IPS-NIHi7 (cell line): ENCODE data around the gene SMPD1.

ENCODE experiments used
- DNase-seq: peaks from one replicate; pipeline ENCODE4 v3.0.0; 2012; ENCODE audit warnings: mixed read lengths; ENCODE audit errors: extremely low spot score

The SMPD1 gene

DNA sequence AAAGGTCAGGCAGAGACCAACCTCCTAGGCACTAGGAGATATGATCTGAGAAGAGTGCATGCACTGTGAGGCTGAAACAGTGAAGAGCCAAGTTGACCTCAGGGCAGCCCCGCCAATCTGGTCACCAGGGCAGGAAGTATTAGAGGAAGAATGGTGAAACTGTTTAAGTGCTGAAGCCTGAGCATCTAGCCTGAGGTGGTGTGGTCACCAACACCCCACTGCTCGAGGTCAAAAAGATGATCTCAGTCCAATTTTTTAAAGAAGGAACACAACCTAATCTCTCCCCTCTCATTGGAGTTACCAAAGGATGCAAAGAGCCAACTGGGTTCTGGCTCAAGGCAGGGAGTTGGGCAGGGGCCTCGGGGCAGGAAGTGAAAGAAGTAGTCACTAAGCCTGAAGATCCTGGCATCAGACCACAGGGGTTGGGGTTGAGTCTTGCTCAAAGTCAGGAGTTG is 24.6 kb downstream of the SMPD1 start:
- no peak for DNase-seq

DNA sequence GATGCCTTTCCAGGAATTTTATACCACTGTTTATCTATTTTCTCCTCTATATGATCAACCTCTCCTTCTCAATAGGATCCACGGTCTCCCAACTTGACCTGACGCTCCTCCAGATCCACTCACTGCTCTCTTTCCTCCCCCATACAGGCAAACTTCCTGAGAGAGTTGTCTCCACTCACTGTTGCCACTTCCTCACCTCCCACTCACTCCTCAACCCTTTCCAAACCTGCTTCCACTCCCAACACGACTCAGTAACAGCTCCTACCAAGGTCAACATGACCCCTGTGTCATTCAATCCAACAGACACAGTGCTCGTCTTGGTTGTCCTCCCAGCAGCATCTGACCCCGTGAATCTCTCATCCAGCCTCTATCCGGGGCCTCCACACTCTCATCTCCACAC is 25.5 kb downstream of the SMPD1 start:
- DNase-seq, result no peak

DNA sequence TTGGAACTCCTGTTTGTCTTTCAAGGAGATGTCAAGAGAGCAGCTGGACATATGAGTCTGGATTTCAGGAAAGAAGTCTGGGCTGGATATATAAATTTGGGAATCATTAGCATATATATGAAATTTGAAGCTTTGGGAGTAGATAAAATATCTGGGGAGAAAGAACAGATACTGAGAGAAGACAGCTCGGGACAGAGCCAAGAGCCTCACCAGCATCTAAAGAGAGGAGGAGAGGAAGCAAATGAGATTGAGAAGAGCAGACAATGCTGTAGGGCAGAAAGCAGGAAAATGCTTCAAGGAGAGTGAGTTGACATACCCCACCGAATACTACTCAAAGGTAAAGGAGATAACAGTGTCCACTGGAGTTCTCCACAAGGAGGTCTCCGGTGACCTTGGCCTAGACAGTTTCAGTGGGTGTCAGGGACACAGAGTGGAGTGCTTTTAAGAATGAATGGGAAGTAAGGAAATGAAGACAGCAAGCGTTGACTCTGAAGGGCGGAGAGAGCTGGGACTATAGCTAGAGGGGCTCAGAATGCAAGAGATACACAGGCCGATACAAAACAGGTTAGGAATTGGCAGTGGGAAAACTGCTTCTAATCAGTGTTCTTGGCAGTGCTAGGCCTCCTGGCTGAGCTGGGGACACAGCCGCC is 27.8 kb downstream of the SMPD1 start:
- DNase-seq, result no peak

DNA sequence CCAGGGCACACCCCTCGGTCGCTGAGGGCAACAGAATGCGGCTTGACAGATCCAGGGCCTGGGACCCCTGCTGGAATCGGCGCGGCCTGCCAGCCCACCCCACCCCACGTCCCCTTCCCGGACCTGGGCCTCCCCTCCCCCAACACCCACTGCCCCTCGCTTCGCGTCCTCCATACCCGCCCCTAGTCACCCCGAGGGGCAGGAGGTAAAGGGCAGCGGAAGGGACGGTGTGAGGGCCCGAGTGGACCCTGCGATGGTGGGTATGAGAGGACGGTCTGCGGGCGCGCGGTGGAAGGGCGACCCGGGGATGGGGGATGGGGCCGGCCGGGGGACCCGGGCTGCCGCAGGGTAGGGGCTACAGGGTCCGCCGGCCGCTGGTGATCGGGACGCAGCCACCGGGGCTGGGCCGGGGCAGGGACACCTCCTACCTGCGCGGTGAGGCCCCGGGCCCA is 28.3 kb downstream of the SMPD1 start:
- peak; percentile 60 for DNase-seq

DNA sequence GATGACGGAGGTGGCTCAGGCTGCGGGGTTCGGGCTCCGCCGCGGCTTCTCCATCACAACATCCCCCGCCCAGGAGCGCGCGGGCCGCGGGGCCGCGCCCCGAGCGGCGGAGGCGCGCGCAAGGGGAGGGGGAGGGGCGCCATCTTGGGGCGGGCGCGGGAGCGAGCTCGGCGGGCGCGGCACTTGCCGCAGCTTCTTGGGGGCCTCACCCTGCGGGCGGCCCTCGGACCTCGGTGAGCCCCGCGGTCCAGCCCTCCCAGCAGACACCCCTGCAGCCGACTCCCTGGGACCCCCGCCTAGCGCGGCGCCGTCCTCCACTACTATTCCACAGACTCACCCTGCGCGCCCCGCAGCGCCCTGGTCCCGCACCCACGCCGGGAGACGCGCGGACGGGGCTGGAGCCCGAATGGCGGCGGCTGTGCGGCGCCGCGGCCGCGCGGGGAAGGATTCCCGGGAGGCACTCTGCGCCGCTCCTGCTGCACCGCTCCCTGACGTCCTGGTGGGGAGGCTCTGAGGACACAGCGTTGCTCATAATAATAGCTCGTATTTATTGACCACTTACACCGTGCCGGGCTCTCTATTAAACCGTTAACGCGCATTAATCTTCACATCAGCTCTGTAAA is 28.8 kb downstream of the SMPD1 start, which contains the start of gene APBB1:
APBB1 (minus strand) TSS at position 86 of the 623 bp plus-strand sequence. CDS start 7,747 bp downstream, outside the sequence.
- peak; percentile 91 for DNase-seq

DNA sequence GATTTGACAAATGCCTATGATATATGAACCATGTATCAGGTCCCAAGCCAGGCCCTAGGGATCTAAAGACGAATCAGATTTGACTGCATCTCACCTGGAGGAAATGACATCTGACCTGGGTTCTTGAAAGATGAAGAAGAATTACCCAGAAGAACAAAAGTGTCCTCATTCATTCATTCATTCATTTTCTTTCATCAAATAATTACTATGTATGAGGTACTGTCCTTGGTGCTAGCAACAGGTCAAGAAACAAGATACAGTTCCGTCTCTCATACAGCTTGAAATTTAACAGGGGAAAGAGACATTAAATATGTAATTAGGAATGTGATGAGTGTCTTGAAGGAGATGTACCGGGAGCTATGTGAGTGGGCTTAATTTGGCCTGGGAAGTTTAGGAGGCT is 30.4 kb downstream of the SMPD1 start:
- no peak for DNase-seq

DNA sequence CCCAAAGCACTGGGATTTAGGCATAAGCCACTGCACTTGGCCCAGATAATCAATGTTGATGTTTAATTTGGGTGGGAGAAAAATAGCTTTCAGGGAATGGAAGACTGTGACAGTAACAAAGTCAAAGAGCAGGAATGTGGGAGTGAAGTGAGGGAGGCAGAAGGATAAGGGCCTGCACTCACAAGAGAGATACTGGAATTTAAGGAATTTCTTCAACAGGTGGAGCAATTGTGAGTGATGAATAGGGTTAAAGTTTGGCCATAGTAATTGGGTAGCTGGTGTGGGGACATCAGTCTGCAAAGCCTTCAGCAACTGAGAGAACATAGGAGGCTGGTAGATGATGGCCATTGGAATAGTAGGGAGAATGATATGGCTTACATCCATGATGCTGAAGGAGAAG is 37.2 kb downstream of the SMPD1 start:
- peak; percentile 57 for DNase-seq

DNA sequence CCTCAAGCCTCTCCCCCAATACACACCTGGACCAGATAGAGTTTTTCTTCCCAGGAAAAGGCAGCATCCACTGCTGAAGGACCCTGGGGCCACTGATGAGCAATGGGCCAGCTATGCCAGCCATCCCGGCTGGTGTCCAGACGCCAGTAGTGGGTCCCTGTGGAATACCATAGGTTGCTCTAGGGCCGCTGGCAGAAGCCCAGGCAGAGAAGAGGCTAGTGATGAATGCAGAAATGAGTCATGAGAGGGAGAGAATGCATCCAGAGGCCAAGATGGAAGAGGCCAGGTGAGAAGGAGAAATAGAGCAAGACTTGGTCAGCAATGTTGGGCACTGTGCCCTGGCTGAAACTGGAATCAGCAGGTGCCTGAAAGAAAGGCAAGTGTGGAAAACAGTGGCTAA is 41.6 kb downstream of the SMPD1 start:
- no peak for DNase-seq

DNA sequence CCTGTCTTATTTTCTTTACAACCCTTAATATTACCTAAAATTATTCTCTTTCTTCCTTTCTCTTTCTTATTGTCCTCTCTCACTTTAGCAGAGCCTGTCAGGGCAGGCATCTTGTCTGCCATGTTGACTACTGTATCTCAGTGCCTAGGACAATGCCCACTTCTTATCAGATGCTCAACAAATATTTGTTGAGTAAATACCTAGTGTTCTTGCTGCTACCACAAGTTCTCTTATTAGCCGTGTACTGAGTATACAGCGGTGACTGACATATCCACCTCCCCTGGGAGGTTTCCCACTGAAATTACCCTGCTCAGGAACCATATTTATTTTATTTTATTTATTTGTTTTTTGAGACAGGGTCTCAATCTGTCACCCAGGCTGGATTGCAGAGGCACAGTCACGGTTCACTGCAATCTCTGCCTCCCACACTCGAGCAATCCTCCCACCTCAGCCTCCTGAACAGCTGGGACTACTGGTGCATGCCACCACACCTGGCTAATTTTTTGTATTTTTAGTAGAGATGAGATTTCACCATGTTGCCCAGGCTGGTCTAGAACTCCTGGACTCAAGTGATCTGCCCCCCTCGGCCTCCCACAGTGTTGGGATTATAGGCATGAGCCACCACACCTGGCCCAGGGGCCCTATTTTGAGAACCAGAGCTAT is 43.9 kb downstream of the SMPD1 start:
- DNase-seq, result no peak

DNA sequence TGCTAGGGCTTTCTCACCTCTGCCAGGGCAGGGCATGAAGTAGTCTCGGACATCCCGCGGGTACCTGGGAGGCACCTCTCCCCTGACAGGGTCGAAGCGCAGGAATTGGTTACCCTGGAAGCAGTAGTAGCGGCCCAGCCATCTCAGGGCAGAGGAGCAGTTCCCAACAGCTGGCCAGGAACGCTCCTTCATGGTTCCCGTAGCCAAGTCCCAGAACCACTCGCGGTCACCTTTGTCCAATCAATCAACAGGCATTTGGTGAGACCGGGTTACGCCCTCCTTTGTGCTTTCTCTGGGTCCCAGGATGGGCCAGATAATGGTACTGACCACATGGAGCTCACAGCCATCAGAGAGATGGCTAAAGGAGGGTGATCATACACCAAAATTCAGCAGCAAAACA is 47.1 kb downstream of the SMPD1 start:
- DNase-seq, result no peak

DNA sequence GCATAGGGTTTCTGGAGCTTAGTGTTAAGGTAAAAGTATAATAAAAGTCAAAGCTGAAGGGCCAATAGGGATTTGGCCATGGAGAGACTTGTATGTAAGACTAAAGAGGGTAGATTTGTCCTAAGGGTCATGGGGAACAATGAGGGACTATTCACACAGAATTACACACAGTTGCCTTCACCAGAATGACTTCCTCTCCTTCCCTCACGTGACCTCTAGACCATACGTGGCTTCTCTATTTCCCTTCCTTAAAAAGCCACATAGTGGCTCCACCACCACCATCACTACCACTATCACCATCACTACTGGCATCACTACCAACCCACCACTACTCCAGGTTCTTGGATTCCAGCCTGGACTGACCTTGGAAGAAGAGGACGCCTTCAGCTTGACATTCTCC is 47.7 kb downstream of the SMPD1 start:
- DNase-seq, result no peak

DNA sequence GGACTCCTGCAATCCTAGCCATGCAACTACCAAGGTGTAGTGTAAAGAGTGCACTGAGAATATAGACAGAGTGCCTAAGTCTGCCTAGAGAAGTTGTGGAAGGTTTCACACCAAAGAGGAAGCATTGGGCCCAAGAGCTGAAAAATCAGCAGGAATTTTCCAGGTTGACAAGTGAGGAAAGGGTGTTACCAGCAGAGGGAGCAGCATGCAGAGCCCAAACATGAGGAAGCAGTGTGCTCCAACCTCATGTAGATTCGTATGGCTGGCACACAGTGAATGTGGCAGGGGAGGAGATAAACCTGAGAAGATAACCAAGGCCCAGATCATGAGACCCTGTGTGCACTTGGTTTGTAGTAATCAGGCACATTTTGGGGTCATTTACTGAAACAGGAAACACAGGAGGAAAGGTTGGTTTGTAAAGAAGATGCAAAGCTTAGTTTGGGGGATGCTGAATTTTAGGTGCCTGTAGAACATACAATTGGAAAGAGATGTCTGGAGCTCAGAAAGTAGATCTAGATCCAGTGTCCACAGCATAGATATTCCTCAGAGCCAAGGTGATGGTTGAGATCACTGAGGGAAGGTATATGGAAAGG is 48.8 kb downstream of the SMPD1 start:
- DNase-seq, result peak; percentile 84

DNA sequence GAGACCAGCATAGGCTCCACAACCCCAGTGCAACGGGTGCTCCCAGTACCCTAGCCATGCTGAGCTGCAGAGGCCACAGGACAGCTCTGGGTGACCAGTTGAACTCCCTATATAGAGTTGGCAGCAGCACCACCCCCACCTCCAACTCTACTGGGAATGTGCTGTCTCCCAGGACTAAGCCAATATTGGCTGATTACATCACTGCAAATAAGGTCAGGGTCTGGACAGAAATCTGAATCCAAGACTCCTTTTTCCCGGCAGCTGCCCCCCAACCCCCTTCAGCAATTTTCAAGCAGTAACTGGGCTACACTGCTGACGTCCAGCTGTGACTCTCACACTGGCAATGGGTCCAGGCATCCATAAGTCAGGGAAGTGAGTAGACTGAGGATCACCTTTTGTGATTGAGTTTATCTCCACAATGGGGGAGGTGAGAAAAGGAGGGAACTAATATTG is 50.7 kb downstream of the SMPD1 start, which contains the start of gene HPX:
HPX (minus strand) TSS at position 82 of the 453 bp plus-strand sequence; CDS start at position 58, 24 bp downstream.
- no peak for DNase-seq

DNA sequence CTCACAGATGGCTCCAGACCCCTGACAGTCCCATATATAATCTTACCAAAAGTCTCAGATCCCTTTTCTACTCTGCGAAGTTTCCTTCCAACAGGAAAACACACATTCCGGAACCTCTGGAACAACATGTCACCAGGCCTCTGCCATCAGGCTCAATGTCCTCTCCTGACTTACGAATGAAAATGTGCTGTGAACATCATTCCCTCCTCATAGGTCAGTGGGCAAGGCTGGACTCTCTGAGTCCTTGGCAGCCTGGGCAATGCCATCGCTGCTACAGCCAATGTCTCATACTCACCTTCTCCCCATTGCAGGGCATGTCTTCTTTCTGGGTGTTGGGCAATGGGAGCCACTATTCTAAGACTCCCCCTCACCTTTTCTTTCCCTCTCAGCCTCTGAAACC is 52.2 kb downstream of the SMPD1 start:
- DNase-seq, result no peak

DNA sequence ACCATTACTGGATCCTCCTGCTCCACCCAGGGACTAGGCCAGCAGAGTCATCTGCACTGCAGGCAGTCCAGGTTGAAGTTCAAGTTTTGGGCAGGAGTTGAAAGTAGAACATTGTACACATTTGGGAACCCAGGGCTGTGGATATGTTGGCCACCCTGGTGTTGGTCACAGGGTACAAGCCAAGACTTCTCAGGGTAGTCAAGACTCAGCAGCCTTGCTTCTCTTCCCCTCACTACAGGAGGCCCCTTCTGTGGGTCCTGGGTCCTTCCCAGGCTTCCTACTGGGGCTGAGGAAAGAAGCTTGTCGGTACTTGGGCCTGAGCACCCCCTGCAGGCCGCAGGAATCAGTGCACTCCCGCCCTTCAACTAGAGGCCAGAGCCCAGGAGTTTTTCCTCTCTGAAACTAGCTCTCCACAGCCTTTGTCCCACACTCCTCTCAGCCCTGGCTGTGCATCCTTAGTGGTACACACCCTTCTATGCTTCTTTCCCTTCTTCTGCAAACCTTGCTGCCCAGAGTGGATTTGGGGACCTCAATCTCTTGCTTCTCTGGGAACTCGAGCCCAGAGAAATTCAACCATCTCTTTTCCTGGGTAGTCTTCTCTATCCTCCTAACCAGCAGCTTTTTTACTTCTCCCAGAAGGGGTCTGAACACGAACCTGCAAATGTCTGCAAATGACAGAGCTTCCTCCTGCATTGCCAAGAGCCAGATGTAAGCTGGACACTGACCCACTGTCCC is 53.2 kb downstream of the SMPD1 start:
- peak; percentile 90 for DNase-seq
